Measurements from ENCODE around the gene ERN1. TPM values are rescaled to one million over a fixed set of nuclear protein-coding genes. Genes with fewer than 3 reads are reported as not detected.

ERN1 gene
- total and polyA plus RNA-seq, 10 donors, result 3.1 to 65.4 (median 44.1) TPM

DNA sequence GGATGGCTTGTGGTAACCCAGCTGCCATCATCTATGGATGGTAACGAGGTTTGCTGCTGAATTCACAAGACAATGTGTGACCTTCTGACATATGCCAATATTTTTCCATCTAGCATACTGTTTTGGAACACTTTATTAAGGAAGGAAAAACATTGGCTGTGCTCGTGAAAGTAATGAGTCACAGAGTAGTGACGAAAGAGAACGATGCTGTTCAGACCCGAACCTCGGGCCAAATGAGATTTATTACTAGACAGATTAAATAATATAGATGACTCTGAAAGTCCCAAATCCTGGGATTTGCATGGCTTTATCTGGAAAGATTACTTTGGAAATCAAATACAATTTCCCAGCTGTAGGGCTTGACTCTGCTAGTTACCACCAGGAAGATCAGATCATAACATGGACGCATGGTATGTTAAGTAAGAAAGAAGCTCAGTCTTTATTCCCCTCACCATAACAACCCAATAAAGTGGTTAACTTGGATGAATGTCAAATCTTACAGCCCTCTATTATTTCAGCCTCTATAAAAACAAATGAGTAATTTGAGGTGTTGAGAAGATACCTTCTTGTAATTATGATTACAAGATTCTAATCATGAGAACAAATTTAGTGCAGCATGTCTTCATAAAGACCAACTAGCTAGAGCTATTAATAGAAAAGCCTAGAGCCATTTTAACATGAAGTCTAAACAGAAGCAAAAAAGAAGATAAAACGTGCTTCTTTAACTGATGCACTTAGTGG lies 32.6 kb downstream of the ERN1 start:
- intact Hi-C loops (cut with DNase I; ENCODE audit: low total_unique reads), result no loop called here

DNA sequence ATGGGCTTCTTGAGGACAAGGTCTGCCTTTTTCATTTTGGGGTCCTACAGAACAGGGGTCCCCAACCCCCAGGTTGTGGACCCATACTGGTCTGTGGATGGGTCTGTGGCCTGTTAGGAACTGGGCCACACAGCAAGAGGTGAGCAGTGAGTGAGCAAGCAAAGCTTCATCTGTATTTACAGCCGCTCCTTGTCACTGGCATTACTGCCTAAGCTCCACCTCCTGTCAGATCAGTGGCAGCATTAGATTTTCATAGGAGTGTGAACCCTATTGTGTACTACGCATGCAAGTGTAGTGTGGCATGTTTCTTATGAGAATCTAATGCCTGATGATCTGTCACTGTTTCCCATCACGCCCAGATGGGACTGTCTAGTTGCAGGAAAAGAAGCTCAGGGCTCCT lies 33.9 kb downstream of the ERN1 start:
- WGBS, 5 donors, result 95 to 100% (median 99%) methylated on average over 3 of the region's 3 CpGs
- TF ChIP-seq, protein P1, sequence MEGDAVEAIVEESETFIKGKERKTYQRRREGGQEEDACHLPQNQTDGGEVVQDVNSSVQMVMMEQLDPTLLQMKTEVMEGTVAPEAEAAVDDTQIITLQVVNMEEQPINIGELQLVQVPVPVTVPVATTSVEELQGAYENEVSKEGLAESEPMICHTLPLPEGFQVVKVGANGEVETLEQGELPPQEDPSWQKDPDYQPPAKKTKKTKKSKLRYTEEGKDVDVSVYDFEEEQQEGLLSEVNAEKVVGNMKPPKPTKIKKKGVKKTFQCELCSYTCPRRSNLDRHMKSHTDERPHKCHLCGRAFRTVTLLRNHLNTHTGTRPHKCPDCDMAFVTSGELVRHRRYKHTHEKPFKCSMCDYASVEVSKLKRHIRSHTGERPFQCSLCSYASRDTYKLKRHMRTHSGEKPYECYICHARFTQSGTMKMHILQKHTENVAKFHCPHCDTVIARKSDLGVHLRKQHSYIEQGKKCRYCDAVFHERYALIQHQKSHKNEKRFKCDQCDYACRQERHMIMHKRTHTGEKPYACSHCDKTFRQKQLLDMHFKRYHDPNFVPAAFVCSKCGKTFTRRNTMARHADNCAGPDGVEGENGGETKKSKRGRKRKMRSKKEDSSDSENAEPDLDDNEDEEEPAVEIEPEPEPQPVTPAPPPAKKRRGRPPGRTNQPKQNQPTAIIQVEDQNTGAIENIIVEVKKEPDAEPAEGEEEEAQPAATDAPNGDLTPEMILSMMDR (IDR thresholded peaks at IDR 0.05 in 8 of 11, conservative IDR thresholded peaks at IDR 0.05 in 3 of 11), result no peak
- no peak for TF ChIP-seq POLR2A (IDR thresholded peaks at IDR 0.05)
- TF ChIP-seq POLR2AphosphoS5 (IDR thresholded peaks at IDR 0.05), result no peak
- no peaks in the 10 kb centered on the region for H3K27me3 ChIP-seq (replicated peaks in 1 of 7)
- no peaks in the 10 kb centered on the region for H3K9me3 ChIP-seq
- H3K27ac ChIP-seq, result peak overlapping the region in 1 of 8 donors; percentile 2
- H3K36me3 ChIP-seq, result peaks cover 0 to 40% (median 7%) of the 10 kb centered on the region in 6 donors
- intact Hi-C loops (cut with DNase I; ENCODE audit: low total_unique reads), result no loop called here
- H3K4me3 ChIP-seq, result no peak overlapping the region
- H3K4me1 ChIP-seq, result peaks cover 0 to 59% (median 23%) of the 10 kb centered on the region in 6 donors
- DNase-seq, result no peak

More for the DNA sequence above, 32.6 kb downstream of the ERN1 start:
- no peak for DNase-seq
- 66 to 74% (median 72%) methylated on average over 8 of the region's 8 CpGs for WGBS, 5 donors
- Histone ChIP-seq H3K9me3 (no peaks in the 10 kb centered on the region), H3K4me1 (peaks cover 0 to 51% (median 10%) of the 10 kb centered on the region in 6 donors), H3K27me3 (replicated peaks in 1 of 7) (no peaks in the 10 kb centered on the region), H3K36me3 (peaks cover 0 to 42% (median 7%) of the 10 kb centered on the region in 6 donors), H3K27ac (peak overlapping the region in 2 of 8 donors; percentile 2 to 5), H3K4me3 (no peak overlapping the region)
- TF ChIP-seq, protein P1 (IDR thresholded peaks at IDR 0.05 in 8 of 11, conservative IDR thresholded peaks at IDR 0.05 in 3 of 11), result no peak
- TF ChIP-seq POLR2A (IDR thresholded peaks at IDR 0.05) (no peak), POLR2AphosphoS5 (IDR thresholded peaks at IDR 0.05) (no peak)

DNA sequence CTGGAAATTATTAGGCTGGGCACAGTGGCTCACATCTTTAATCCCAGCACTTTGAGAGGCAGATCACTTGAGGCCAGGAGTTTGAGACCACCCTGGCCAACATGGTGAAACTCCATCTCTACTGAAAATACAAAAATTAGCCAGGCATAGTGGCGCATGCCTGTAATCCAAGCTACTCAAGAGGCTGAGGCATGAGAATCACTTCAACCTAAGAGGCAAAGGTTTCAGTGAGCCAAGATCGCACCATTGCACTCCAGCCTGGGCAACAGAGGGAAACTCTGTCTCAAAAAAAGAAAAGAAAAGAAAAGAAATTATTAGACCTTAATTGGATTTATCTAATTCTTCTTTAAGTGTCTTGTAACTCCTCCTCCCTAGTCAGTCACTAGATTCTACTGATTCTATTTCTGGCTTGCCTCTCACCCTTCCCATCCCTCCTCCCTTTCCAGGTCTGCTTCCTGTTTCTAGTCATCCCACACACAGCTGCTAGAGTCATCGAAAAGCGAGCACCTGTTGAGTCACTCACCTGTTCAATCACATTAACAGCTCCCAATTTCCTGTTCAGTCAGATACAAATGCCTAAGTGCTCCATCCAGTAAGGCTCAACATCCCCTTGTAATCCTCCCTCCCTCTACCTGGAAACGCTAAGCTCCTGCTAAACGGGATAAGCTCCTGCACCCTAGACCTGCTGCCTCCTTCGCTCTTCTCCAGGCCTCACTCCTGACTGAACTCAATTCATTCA lies 34.6 kb downstream of the ERN1 start:
- H3K9me3 ChIP-seq, result no peaks in the 10 kb centered on the region
- intact Hi-C loops (cut with DNase I; ENCODE audit: low total_unique reads), result no loop called here
- 73 to 83% (median 80%) methylated on average over 7 of the region's 7 CpGs for WGBS, 5 donors
- H3K4me3 ChIP-seq, result no peak overlapping the region
- H3K36me3 ChIP-seq, result peaks cover 0 to 37% (median 7%) of the 10 kb centered on the region in 6 donors
- no peak for DNase-seq
- H3K27me3 ChIP-seq (replicated peaks in 1 of 7), result no peaks in the 10 kb centered on the region
- H3K27ac ChIP-seq, result peak overlapping the region in 1 of 8 donors; percentile 2
- H3K4me1 ChIP-seq, result peaks cover 0 to 60% (median 29%) of the 10 kb centered on the region in 6 donors
- TF ChIP-seq, protein P1 (IDR thresholded peaks at IDR 0.05 in 8 of 11, conservative IDR thresholded peaks at IDR 0.05 in 3 of 11), result no peak
- no peak for TF ChIP-seq POLR2AphosphoS5 (IDR thresholded peaks at IDR 0.05)

DNA sequence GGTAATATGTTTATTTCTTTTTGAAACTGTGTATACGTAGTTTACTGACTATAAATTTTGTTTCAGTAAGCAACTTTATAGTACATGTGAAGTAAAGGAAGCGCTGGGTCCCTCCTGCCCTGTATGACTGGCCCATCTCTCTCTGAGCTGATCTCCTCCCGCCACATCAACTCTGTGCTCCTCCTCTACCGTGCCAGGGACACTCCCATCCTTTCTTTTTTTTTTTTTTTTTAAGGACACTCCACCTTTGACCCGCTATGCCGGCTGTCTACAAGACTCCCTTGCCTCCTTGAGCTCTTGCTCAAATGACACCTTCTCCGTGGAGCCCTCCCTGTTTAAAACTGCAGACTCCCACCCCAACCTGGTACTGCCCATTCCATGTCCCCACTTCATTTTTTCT lies 35.5 kb downstream of the ERN1 start:
- no peak overlapping the region for H3K27ac ChIP-seq
- H3K4me1 ChIP-seq, result peaks cover 0 to 69% (median 29%) of the 10 kb centered on the region in 6 donors
- no peak for DNase-seq
- WGBS, 5 donors, result 84 to 93% (median 89%) methylated on average over 7 of the region's 7 CpGs
- H3K36me3 ChIP-seq, result peaks cover 0 to 37% (median 7%) of the 10 kb centered on the region in 6 donors
- no peak overlapping the region for H3K4me3 ChIP-seq
- TF ChIP-seq POLR2A (IDR thresholded peaks at IDR 0.05), result no peak
- TF ChIP-seq POLR2AphosphoS5 (IDR thresholded peaks at IDR 0.05), result no peak
- TF ChIP-seq, protein P1 (IDR thresholded peaks at IDR 0.05 in 8 of 11, conservative IDR thresholded peaks at IDR 0.05 in 3 of 11), result no peak
- no peaks in the 10 kb centered on the region for H3K9me3 ChIP-seq
- H3K27me3 ChIP-seq (replicated peaks in 1 of 7), result no peaks in the 10 kb centered on the region
- intact Hi-C loops (cut with DNase I; ENCODE audit: low total_unique reads), result no loop called here
